Type B pancreatic cell (in vitro differentiated cells): ENCODE data around the gene NR1D2. TPM values are rescaled to one million over a fixed set of nuclear protein-coding genes. Genes with fewer than 3 reads are reported as not detected.
"Not testable (repeated sequence)": the region's sequence is repeated elsewhere in the genome, so short reads cannot be mapped to it uniquely, and the experiment has no call there.

Experiments
- DNase-seq: peaks from one replicate; pipeline ENCODE4 v3.0.0; 2021; ENCODE audit warnings: mixed read lengths; ENCODE audit not compliant: unreplicated experiment; ENCODE audit errors: extremely low spot score
- H3K27ac Mint-ChIP-seq: 2 replicates; pipeline ENCODE4 v1.8.0; 2021; ENCODE audit warnings: mild to moderate bottlenecking, mixed read lengths
- H3K27me3 Mint-ChIP-seq: 2 replicates; pipeline ENCODE4 v1.8.0; 2021; ENCODE audit warnings: mixed read lengths
- H3K36me3 Mint-ChIP-seq: 2 replicates; pipeline ENCODE4 v1.8.0; 2021; ENCODE audit warnings: mixed read lengths
- H3K4me1 Mint-ChIP-seq: one replicate; pipeline ENCODE4 v1.8.0; 2021; ENCODE audit warnings: mixed read lengths; ENCODE audit not compliant: unreplicated experiment
- H3K4me3 Mint-ChIP-seq: 2 replicates; pipeline ENCODE4 v1.8.0; 2021; ENCODE audit warnings: mild to moderate bottlenecking, mixed read lengths
- H3K9me3 Mint-ChIP-seq: 2 replicates; pipeline ENCODE4 v1.8.0; 2021; ENCODE audit warnings: mixed read lengths
- total RNA-seq: library from RNA; stranded (reverse); gene quantifications from 2 replicates; pipeline ENCODE4 v1.2.1, GENCODE V29; 2021; ENCODE audit warnings: low replicate concordance
- TF ChIP-seq, protein P1 (sequence below): fragments of 200-600 bp; sonication (generic); conservative IDR thresholded peaks from 2 replicates; pipeline ENCODE4 v1.5.0; 2021; ENCODE audit warnings: antibody characterized with exemption, mild to moderate bottlenecking

The NR1D2 gene
- total RNA-seq, 1 donor from 2014 or later, result 20.6 TPM

- TF ChIP-seq, protein P1, sequence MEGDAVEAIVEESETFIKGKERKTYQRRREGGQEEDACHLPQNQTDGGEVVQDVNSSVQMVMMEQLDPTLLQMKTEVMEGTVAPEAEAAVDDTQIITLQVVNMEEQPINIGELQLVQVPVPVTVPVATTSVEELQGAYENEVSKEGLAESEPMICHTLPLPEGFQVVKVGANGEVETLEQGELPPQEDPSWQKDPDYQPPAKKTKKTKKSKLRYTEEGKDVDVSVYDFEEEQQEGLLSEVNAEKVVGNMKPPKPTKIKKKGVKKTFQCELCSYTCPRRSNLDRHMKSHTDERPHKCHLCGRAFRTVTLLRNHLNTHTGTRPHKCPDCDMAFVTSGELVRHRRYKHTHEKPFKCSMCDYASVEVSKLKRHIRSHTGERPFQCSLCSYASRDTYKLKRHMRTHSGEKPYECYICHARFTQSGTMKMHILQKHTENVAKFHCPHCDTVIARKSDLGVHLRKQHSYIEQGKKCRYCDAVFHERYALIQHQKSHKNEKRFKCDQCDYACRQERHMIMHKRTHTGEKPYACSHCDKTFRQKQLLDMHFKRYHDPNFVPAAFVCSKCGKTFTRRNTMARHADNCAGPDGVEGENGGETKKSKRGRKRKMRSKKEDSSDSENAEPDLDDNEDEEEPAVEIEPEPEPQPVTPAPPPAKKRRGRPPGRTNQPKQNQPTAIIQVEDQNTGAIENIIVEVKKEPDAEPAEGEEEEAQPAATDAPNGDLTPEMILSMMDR, result no peak
- H3K4me3 Mint-ChIP-seq, result no peak overlapping the region
- H3K36me3 Mint-ChIP-seq, result no peaks in the 10 kb centered on the region
- no peaks in the 10 kb centered on the region for H3K4me1 Mint-ChIP-seq
- H3K9me3 Mint-ChIP-seq, result no peaks in the 10 kb centered on the region
- DNase-seq, result no peak
- no peaks in the 10 kb centered on the region for H3K27me3 Mint-ChIP-seq
- H3K27ac Mint-ChIP-seq, result no peak overlapping the region
These were observed 80.7 kb downstream of the NR1D2 start for GRCh38 chr3:24025805-24026204.

- not testable (repeated sequence) for DNase-seq, H3K9me3 Mint-ChIP-seq, H3K36me3 Mint-ChIP-seq, H3K4me1 Mint-ChIP-seq, H3K27ac Mint-ChIP-seq, H3K27me3 Mint-ChIP-seq, H3K4me3 Mint-ChIP-seq
These were observed 81.6 kb downstream of the NR1D2 start for GRCh38 chr3:24026665-24027064.

DNA sequence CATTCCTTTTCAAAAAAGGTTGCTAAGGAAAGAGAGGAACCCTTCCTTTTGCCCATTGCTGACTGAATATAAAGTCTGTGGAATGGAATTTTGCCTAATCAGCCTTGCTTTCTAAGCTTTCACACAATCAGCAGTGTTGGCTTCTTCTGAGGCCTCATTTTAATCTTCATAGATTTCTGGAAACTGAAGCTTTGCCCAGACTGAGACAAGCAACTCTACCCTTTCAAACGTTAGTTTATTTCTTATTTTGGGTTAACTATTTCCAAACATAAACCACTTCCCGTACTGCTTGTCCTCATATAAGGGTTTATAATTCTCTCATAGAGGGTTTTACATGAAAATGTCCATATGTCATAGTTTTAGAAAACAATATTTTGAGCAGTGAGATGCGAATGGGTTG, 82.9 kb downstream of the NR1D2 start:
- no peak overlapping the region for H3K4me3 Mint-ChIP-seq
- no peak overlapping the region for H3K27ac Mint-ChIP-seq
- TF ChIP-seq, protein P1, result no peak
- no peaks in the 10 kb centered on the region for H3K9me3 Mint-ChIP-seq
- DNase-seq, result no peak
- no peaks in the 10 kb centered on the region for H3K4me1 Mint-ChIP-seq
- H3K36me3 Mint-ChIP-seq, result no peaks in the 10 kb centered on the region
- no peaks in the 10 kb centered on the region for H3K27me3 Mint-ChIP-seq

Other genes starting within 250 kb of the NR1D2 start
- gene UBE2E1, start 139.3 kb upstream of the NR1D2 start, total RNA-seq, result 93.2 and 110 TPM in 2 replicates
- 8.0 and 10.8 TPM in 2 replicates for gene NKIRAS1, start 28.3 kb upstream of the NR1D2 start, total RNA-seq
- 2,083 and 2,257 TPM in 2 replicates for gene RPL15, start 28.2 kb upstream of the NR1D2 start, total RNA-seq